Activated naive CD4-positive, alpha-beta T cell treated with anti-CD3 and anti-CD28 coated beads, Interleukin-2, amount 50 U/mL, for 72 hours (primary cell): ENCODE measurements around the gene RNF4. TPM values are rescaled to one million over a fixed set of nuclear protein-coding genes. Genes with fewer than 3 reads are reported as not detected.
A peak's percentile ranks its signal among the peaks of the same experiment; 100 is the strongest.
"Not testable (repeated sequence)": the region's sequence is repeated elsewhere in the genome, so short reads cannot be mapped to it uniquely, and the experiment has no call there.

ENCODE experiments used
- ATAC-seq, 2 donors: fragments of 150-1000 bp; cut with Tn5 transposase; 2 replicates each; pipeline ENCODE4 v1.10.0; 2021; ENCODE audit warnings: mild to moderate bottlenecking in 2 of 2, moderate library complexity in 2 of 2
- DNase-seq, 2 donors: peaks; one replicate each; pipeline ENCODE4 v3.0.0; 2021 to 2022; ENCODE audit warnings: low spot score in 2 of 2
- H3K27ac Mint-ChIP-seq, 2 donors: one replicate each; pipeline ENCODE4 v1.8.0; 2022; ENCODE audit warnings: mild to moderate bottlenecking in 2 of 2, mixed read lengths in 2 of 2
- H3K36me3 Mint-ChIP-seq, 2 donors: one replicate each; pipeline ENCODE4 v1.8.0; 2022; ENCODE audit warnings: mixed read lengths in 2 of 2
- H3K9me3 Mint-ChIP-seq, 2 donors: one replicate each; pipeline ENCODE4 v1.8.0; 2022; ENCODE audit warnings: mixed read lengths in 2 of 2
- total RNA-seq, 2 donors: library from RNA; stranded (reverse); gene quantifications; one replicate each; pipeline ENCODE4 v1.2.3, GENCODE V29; 2022

Gene RNF4
- total RNA-seq, result 10 to 100 TPM; 76.0 to 91.1 TPM

GRCh38 chr4:2468456-2469191 is at the start of gene RNF4:
RNF4 (plus strand) TSS chr4:2469106; CDS start chr4:2490494, 21,388 bp downstream.
- no peaks in the 10 kb centered on the region for H3K9me3 Mint-ChIP-seq

GRCh38 chr4:2419814-2420213 is 49.1 kb upstream of the RNF4 start:
- no peak for DNase-seq
- peaks cover 5 to 8% of the 10 kb centered on the region in 2 donors for H3K36me3 Mint-ChIP-seq
- no peak overlapping the region for H3K27ac Mint-ChIP-seq
- ATAC-seq, result no peak
- H3K9me3 Mint-ChIP-seq, result no peaks in the 10 kb centered on the region

More at GRCh38 chr4:2468456-2469191, at the start of gene RNF4:
- Mint-ChIP-seq H3K36me3 (peaks cover 38 to 50% of the 10 kb centered on the region in 2 donors), H3K27ac (peak within 1 kb of the TSS; percentile 98 to 100)
- DNase-seq (peak; percentile 92 to 95), ATAC-seq (peak; percentile 82 to 89)

- no peak for ATAC-seq
Observed at GRCh38 chr4:2421928-2422327, 47.0 kb upstream of the RNF4 start.

GRCh38 chr4:2423066-2423465 is 45.8 kb upstream of the RNF4 start:
- DNase-seq, result no peak
- Mint-ChIP-seq H3K36me3 (no peaks in the 10 kb centered on the region), H3K9me3 (no peaks in the 10 kb centered on the region), H3K27ac (no peak overlapping the region)
- ATAC-seq, result no peak

More at GRCh38 chr4:2421928-2422327, 47.0 kb upstream of the RNF4 start:
- no peak overlapping the region for H3K27ac Mint-ChIP-seq
- no peaks in the 10 kb centered on the region for H3K36me3 Mint-ChIP-seq
- H3K9me3 Mint-ChIP-seq, result no peaks in the 10 kb centered on the region
- DNase-seq, result no peak

GRCh38 chr4:2423695-2424094 is 45.2 kb upstream of the RNF4 start:
- Mint-ChIP-seq H3K9me3 (no peaks in the 10 kb centered on the region), H3K27ac (no peak overlapping the region), H3K36me3 (no peaks in the 10 kb centered on the region)
- ATAC-seq (no peak), DNase-seq (no peak)

GRCh38 chr4:2424581-2424980 is 44.3 kb upstream of the RNF4 start:
- no peaks in the 10 kb centered on the region for H3K36me3 Mint-ChIP-seq
- DNase-seq (no peak), ATAC-seq (no peak)
- no peaks in the 10 kb centered on the region for H3K9me3 Mint-ChIP-seq
- no peak overlapping the region for H3K27ac Mint-ChIP-seq

- no peaks in the 10 kb centered on the region for H3K9me3 Mint-ChIP-seq
- no peak for DNase-seq
- H3K36me3 Mint-ChIP-seq, result no peaks in the 10 kb centered on the region
- ATAC-seq, result no peak
- no peak overlapping the region for H3K27ac Mint-ChIP-seq
Observed at GRCh38 chr4:2425386-2426068, 43.4 kb upstream of the RNF4 start.

GRCh38 chr4:2426069-2426397 is 42.9 kb upstream of the RNF4 start:
- ATAC-seq (no peak), DNase-seq (no peak)
- H3K27ac Mint-ChIP-seq, result no peak overlapping the region
- no peaks in the 10 kb centered on the region for H3K9me3 Mint-ChIP-seq
- no peaks in the 10 kb centered on the region for H3K36me3 Mint-ChIP-seq

- no peaks in the 10 kb centered on the region for H3K9me3 Mint-ChIP-seq
- ATAC-seq, result no peak
- no peak for DNase-seq
- no peak overlapping the region for H3K27ac Mint-ChIP-seq
- H3K36me3 Mint-ChIP-seq, result no peaks in the 10 kb centered on the region
Observed at GRCh38 chr4:2426711-2427275, 42.1 kb upstream of the RNF4 start.

GRCh38 chr4:2427383-2428334 is 41.2 kb upstream of the RNF4 start:
- ATAC-seq (no peak), DNase-seq (no peak)
- H3K27ac Mint-ChIP-seq, result no peak overlapping the region

GRCh38 chr4:2428496-2429213 is 40.3 kb upstream of the RNF4 start:
- H3K36me3 Mint-ChIP-seq, result no peaks in the 10 kb centered on the region
- no peak for DNase-seq
- H3K27ac Mint-ChIP-seq, result peak overlapping the region in 1 of 2 donors; percentile 3
- H3K9me3 Mint-ChIP-seq, result no peaks in the 10 kb centered on the region
- no peak for ATAC-seq

More at GRCh38 chr4:2427383-2428334, 41.2 kb upstream of the RNF4 start:
- H3K9me3 Mint-ChIP-seq, result no peaks in the 10 kb centered on the region
- H3K36me3 Mint-ChIP-seq, result no peaks in the 10 kb centered on the region

GRCh38 chr4:2429945-2430757 is 38.8 kb upstream of the RNF4 start:
- DNase-seq, H3K9me3 Mint-ChIP-seq, ATAC-seq, H3K36me3 Mint-ChIP-seq, H3K27ac Mint-ChIP-seq: not testable (repeated sequence)

- ATAC-seq (no peak), DNase-seq (no peak)
- H3K36me3 Mint-ChIP-seq, result no peaks in the 10 kb centered on the region
- no peak overlapping the region for H3K27ac Mint-ChIP-seq
- no peaks in the 10 kb centered on the region for H3K9me3 Mint-ChIP-seq
Observed at GRCh38 chr4:2432004-2432403, 36.9 kb upstream of the RNF4 start.

- ATAC-seq (no peak), DNase-seq (no peak)
- no peak overlapping the region for H3K27ac Mint-ChIP-seq
- no peaks in the 10 kb centered on the region for H3K36me3 Mint-ChIP-seq
- H3K9me3 Mint-ChIP-seq, result no peaks in the 10 kb centered on the region
Observed at GRCh38 chr4:2432991-2433530, 35.8 kb upstream of the RNF4 start.
